Stomach (tissue), 4 donors: ENCODE results near the gene MSH6.

ENCODE experiments used
- EP300 ChIP-seq: sonication (generic); formaldehyde crosslinking; IDR thresholded peaks from one replicate; pipeline ENCODE4 v1.6.1; 2017; ENCODE audit warnings: antibody characterized with exemption
- TF ChIP-seq, protein P1 (sequence below), 7 experiments: fragments of 450-650 bp in 4 of 7; fragments of 200-600 bp in 3 of 7; sonication (generic) in 3 of 7; IDR thresholded peaks; one replicate each; pipeline ENCODE4 v1.5.1; 2016 to 2019; ENCODE audit warnings: antibody characterized with exemption in 7 of 7, control low read depth in 2 of 7, mild to moderate bottlenecking in 1 of 7

DNA sequence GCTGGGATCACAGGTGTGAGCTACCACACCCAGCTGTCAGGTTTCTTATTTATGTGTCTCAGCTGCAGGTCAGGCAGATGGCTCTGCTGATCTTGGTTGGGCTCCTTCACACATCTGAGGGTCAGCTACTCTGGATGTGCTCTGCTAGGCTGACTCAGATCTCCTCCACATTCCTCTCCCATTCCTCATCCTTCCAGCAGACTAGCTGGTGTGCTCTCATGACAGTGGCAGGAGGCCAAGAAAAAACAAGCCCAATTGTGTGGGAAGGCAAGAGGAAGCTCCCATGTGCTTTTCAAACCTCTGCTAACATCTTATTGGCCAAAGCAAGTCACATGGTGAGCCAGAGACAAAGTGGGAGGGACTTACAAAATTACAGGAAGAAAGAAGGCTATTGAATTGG, 11.7 kb upstream of the MSH6 start:
- TF ChIP-seq EP300, result no peak
- TF ChIP-seq, protein P1, sequence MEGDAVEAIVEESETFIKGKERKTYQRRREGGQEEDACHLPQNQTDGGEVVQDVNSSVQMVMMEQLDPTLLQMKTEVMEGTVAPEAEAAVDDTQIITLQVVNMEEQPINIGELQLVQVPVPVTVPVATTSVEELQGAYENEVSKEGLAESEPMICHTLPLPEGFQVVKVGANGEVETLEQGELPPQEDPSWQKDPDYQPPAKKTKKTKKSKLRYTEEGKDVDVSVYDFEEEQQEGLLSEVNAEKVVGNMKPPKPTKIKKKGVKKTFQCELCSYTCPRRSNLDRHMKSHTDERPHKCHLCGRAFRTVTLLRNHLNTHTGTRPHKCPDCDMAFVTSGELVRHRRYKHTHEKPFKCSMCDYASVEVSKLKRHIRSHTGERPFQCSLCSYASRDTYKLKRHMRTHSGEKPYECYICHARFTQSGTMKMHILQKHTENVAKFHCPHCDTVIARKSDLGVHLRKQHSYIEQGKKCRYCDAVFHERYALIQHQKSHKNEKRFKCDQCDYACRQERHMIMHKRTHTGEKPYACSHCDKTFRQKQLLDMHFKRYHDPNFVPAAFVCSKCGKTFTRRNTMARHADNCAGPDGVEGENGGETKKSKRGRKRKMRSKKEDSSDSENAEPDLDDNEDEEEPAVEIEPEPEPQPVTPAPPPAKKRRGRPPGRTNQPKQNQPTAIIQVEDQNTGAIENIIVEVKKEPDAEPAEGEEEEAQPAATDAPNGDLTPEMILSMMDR (IDR thresholded peaks at IDR 0.05), result no peak
